GM19467 (cell line): ENCODE results near the gene SPINT1.
"Not testable (repeated sequence)": the region's sequence is repeated elsewhere in the genome, so short reads cannot be mapped to it uniquely, and the experiment has no call there.

ENCODE experiments used
- ATAC-seq: cut with Tn5 transposase; IDR thresholded peaks from one replicate; pipeline ENCODE4 v1.9.1; 2021; ENCODE audit warnings: mild to moderate bottlenecking, moderate library complexity; ENCODE audit not compliant: unreplicated experiment

The SPINT1 gene

DNA sequence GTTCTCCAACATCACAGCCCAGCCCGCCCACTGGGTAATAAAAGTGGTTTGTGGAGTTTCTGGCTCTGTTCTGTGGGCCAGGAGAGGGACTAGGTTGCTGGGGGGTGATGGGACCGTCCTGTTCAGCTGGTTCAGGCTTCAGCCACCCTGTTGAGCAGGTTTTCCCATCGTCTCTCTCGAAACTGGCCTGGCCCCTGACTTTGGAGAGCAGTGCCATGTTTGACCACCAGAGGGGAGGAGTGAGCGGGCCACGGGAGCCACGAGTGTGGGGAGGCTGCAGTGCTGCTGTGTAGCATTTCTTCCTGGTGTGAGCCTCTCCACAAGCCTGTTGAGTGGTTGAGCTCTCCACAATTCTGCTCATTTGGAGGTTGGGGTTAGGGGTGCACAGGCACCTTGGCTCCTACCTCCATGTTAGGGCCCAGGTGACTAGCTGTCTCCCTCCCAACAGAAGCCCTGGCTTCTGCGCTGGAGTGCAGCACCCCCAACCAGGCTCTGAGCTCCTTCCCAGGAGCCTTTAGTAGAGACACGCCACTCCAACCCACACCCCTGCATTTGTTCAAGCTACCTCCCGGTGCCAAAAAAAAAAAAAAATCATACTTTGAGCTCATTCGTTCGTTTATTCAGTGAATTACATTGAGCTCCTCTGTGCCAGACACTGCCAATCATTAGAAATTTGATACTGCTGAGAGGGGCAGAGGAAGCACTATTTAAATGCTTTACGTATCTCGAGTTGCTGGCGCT lies 13.9 kb downstream of the SPINT1 start:
- no peak for ATAC-seq

DNA sequence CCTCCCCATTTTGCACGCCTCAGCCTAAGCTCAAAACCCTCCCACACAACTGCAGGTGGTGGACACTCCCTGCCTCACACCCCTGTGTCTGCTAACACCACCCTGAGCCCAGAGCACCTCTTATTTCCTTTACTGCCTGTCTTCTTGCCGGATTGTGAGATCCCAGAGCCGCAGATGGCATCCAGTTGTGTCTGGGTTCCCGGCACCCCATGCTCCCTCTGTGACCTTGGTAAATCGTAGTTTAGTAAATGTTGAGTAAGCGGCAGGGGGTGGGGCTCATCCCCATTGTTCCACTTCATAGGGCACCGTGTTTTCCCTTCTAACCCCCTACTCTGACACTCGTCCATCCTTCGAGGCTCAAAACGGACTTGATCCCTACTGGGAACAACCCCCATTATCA lies 14.9 kb downstream of the SPINT1 start:
- ATAC-seq: no peak

DNA sequence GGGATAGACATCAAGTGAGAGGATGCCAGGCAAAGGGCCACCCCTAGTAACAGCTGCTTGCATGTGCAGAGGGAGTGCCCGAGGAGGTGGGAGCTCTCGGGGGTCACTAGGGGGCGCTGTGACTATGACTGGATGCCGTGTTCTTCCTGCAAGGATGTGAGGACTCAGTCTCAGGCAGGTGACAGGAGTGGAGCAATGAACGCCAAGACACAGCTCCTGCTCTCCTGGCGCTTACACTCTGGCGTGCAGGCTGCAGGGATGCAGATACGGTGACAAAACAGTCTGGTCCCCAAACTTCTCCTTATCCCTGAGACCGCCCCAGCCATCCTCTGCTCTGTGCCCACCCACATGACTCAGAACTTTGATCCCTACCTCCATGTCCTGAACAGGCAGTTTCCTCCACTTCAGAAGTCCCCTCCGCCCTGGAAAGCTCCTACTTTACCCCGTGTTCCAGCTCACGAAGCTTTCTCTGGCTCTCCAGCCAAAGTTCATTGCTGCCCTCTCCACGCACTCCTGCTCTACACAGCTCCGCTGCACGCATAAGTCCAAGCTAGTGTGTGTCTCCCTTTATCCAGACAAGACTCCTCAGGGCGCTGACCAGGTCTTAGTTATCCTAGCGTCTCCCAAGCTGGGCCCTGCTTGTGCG lies 15.5 kb downstream of the SPINT1 start:
- no peak for ATAC-seq

DNA sequence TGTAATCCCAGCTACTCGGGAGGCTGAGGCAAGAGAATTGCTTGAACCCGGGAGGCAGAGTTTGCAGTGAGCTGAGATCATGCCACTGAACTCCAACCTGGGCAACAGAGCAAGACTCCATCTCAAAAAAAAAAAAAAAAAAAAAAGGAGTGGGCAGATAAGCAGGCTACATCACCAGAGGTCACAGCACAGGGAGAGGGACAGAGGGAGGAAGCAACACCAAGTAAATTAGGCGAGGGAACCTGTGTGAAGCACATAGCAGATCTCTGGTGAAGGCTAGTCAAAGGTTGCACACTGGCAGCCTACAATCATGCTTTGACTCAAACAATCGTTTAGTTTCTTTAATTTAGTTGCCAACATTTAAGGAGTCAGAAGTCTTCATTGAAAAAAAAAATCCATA lies 17.3 kb downstream of the SPINT1 start:
- not testable (repeated sequence) for ATAC-seq

DNA sequence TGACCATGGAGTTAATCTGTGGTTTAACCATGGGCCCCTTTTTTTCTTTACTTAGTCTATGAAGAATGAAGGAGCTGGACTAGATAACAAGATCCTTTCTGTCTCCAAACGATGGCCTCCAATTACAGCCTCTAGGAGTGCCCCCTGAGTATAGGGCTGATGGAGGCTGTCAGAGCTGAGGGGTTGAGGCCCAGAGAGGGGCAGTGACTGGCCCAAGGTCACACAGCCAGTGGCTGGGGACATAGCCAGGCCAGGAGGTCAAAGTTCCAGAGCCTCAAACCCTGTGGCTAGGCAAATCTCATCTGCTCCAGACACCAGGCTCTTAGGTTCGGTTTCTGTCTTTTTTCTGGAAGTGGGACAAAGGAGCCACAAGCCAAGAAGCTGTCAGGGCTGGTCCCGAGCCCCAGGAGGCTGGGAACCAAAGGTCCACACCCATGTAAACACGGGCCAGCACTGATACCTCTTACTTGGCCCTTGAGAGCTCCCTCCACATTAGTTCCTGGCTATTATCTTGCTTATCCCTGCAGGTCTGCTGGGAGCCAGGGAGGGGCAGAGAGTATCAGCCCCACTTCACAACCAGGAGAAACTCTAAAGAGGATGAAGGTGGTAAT lies 19.9 kb downstream of the SPINT1 start:
- ATAC-seq: no peak

DNA sequence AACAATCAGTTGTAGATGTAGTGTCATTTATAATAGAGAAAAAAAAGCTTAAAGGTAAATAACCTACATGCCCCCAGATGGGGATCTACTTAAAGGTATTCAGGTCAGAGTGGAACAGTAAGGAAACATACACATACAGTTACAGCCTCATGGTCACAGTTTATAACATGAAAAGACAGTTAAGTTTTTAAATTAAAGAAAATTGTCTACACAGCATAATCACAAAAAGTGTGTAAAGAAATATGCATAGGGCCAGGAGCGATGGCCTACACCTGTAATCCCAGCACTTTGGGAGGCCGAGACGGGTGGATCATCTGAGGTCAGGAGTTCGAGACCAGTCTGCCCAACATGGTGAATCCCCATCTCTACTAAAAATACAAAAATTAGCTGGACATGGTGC lies 23.4 kb downstream of the SPINT1 start:
- no peak for ATAC-seq

DNA sequence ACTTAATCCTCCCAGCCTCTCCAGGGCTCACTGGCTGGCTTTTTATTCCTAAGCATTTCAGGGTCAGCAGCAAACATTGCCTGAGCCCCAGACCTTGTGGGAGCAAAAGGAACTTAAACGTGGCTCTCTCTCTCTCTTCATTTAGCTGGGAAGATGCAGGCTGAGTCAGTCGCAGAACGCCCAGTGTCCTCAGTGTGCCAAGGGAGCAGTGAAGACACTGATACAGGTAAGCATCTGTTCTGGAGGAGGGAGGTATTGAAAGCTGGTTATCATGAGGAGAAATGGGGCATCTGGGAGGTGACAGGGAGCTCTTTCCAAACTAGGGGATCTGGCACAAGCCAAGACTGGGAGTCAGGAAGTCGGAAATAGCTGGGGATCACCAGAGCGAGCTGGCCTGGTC lies 25.8 kb downstream of the SPINT1 start:
- ATAC-seq: no peak

DNA sequence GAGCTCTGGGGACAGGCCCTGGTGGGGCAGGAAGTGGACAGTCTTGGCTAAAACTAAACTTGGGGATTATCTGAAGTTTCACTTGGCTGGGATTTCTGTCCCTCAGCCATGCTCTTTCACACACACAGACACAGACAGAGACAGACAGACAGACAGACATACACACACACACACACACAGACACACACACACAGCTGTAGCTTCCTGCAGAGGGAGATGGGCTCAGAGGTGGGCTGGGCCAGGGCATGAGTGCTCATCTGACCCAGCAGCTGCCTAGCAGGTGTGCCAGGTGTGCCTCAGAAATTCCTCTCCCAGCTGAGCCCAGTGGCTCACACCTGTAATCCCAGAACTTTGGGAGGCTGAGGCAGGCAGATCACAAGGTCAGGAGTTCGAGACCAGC lies 26.9 kb downstream of the SPINT1 start:
- ATAC-seq: no peak

DNA sequence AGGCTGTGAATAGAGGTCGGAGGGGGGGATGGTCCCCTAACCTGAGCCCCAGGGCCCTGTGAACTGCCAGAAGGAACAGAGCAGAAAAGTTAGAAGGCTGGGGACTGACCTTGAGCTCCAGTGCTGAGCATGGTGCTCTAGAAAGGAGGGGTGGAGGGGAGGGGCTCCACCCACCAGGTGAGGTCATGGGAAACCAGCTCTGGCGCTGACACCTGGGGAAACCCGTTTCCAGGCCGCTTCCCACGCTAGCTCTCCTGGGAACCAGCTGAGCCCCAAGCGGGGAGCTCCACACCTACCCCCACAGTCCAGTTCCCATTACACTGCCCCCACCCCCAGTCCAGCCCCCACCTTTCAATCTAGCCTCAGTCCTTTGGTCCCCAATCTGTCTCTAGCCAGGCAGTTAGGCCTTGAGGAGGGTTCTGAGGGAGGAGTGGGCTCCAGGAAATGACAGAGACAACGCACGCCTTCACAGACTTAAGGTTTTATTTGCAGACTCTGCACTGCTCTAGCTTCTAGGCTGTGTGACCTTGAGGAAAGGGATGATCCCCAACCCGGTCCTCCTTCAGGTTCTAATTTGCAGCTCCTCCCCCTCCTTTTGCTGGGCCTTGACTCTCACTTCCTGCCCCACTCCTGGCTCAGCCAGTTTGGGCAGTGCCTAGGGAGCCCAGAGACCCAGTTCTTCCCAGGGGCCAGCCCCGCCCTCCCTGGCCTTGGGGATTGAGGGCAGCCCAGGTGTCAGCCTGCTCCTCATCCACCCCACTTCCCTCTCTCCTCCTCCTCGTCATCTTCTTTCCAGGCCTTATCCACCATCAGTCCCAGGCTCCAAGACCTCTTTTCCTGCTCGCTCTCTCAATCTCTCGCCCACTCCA lies 28.1 kb downstream of the SPINT1 start:
- no peak for ATAC-seq

DNA sequence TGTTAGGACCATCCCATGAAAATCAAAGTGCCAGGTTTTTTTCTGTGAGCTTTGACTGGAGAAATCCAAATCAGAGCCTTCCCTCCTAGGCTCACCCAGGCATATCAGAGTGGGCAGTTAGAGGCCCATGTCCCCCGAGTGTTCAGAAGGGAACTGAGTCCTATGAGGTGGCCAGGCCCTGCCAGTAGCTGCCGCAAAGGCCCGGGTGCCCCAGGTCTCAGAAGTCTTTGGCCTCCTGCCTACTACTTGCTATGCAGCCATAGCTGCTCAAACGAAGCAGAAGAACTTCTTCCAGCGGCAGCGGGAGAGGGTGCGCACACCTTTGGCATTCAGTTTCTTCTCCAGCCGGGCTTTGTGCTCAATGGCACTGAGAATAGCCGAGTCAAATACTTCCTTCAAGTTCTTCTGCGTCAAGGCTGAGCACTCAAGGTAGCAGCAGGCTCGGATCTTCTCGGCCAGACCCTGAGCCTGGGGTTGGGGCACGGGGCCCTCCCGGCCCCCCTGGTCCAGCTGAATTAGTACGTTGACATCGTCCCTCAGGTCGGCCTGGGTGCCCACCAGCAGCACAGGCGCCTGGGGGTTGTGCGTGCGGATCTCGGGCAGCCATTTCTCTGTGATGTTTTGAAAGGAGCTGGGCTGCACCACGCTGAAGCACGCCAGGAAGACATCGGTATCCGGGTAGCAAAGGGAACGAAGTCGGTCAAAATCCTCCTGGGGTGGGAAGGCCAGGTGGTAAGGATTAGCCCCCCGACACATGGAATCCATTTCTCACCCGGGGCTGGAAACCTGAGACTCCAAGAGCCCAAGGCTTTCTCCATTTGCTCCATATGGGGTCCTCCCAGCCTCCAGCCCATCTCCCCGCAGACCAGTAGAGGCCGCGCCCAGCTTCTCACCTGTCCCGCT lies 29.2 kb downstream of the SPINT1 start:
- ATAC-seq: no peak

DNA sequence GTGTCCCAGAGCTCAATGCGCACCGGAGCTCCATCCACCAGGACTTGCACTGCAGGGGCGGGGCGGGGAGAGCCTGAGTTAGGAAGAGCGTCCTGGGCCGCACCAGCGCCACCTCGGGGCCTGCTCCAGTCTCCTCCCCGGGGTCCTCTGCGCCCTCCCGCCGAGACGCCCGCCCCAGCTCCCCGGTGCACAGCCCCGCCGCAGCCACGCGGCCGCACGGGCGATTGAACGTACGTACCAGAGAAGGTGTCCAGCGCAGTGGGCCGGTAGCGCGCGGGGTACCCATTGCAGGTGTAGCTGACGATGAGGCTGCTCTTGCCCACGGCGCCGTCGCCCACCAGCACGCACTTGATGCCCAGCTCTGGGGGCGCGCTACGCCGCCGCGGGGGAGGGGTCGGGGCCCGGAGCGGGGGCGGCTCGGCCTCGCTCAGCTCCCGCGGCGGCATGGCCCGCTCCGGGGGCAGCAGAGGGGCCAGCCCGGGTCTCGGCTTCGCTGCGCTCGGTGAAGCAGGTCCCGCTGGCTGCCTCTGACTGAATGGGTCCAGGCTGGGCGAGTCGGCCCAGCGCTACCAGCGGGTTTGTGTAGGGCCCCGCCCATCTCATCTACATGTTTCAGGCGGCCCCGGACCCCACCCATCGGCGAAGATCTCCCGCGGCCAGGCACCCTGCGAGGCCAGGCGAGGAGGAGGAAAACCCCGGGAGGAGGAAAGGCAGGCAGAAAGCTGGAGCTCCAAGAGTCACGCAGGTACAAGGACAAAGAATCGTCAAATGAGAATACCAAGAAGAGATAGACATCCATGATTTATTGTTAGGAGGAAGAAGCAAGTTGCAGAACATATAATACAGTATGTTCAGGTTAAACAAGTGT lies 30.1 kb downstream of the SPINT1 start, which contains the start of gene RHOV:
RHOV (minus strand) TSS at position 541 of the 868 bp plus-strand sequence; CDS start at position 446, 95 bp downstream.
- peak; percentile 43 for ATAC-seq

DNA sequence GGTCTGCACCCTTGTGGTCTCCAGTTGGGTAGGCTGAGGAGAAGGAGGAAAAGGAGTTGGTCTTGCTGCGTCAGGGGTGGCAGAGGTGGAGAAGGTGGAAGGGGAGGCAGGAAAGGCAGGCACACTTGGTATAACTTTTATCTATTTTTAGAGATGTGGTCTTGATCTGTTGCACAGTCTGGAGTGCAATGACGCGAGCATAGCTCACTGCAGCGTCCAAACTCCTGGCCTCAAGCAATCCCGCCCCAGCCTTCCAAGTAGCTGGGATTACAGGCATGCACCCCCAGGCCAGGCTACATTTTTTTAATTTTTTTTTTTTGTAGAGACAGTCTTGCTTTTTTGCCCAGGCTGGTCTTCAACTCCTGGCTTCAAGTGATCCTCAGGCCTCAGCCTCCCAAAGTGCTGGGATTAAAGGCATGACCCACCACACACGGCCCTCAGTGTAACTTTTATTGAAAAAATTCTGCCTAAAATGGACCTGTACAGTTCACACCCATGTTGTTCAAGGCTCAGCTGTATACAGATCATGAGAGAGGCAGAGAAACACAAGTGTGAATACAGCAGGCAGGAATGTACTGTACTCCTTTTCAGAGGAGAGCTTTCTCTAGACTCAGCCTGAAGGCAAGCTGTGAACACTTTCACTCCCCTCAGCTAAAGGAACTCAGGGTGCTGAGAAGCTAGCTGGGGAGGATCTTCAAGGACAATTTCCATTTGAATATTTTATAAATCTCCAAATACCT lies 32.3 kb downstream of the SPINT1 start:
- no peak for ATAC-seq

DNA sequence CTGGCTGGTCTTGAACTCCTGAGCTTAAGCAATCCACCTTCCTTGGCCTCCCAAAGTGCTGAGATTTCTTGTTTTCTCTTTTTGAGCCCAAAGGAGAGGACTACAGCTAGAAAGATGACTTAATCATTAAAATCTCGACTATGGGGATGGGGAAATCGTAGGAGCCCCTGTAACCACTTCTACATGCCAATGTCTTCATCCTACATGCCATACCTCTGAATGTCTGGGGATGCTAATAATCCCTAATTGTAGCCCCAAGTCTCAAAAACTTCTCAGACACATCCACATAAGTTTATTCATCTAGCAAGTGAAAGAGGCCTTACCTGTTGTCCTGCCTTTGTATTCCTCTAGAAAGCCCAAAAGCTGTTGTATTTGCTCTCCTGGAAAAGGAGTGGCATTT lies 33.8 kb downstream of the SPINT1 start:
- ATAC-seq: no peak

DNA sequence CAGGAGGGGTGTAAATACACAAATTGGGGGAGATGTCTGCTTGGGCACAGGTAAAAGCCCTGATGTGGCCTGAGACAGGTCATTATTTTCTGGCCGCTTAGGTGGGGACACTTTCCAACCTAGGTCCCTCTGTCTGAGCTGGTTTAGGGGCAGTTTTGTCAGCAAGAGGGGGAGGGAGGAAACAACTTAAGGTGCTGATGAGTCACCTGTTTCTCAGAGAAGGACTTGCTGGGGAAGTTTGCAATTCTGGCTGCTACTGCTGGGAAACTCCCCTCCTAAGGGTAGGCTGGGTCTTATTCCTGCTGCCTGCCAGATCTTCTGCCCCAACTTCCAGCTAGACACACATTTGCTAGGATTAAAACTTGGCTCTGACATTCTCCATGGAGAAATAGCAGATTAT lies 34.9 kb downstream of the SPINT1 start:
- peak; percentile 58 for ATAC-seq

DNA sequence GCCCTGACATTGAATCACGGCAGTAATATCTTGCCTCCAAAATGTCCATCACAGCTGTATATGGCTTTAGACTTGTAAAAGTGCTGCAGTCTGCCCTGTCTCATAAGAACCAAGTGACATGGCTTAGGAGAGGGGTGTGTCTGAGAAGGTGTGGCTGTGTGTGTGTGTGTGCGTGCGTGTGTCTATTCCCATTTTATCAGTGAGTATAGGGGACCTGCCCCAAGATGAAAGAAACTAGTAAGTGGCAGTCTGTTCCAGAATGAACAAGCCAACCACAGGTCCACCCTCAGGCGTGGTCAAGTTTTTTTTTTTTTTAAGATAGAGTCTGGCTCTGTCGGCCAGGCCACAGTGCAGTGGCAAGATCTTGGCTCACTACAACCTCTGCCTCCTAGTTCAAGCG lies 35.8 kb downstream of the SPINT1 start:
- no peak for ATAC-seq

DNA sequence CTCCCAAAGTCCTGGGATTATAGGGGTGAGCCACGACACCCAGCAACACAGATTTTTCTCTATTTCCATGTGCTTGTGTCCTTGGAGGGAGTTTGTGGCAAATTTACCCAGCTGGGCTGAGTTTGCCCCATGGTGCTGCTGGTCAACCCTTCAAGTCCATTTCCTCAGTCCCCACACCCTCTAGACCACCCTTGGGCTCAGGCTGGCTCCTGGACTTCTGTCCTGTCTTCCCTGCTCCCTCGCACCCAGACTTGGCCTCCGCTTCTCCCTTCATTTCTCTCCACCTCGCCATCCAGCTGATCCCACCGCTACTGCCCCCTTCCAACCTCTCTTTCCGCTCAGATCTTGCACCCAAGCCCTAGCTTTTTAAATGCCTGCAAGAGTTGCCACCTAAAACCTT lies 37.5 kb downstream of the SPINT1 start:
- no peak for ATAC-seq

DNA sequence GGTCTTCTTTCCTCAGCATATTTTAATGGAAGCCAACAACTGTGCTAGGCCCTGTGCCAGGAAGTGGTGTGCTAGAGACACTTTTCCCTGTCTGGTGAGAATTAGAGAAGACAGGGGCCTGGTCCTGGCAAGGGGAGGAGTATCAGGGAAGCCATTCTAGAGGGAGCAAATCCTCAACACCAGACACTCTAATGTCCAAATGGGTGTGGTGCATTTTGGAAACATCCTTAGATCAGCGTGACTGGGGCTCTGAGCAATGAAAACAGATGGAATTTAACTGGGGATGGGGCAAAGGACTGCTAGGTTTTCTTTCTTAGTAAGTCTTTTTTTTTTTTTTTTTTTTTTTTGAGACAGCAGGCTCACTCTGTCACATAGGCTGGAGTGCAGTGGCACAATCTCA lies 42.7 kb downstream of the SPINT1 start:
- no peak for ATAC-seq

DNA sequence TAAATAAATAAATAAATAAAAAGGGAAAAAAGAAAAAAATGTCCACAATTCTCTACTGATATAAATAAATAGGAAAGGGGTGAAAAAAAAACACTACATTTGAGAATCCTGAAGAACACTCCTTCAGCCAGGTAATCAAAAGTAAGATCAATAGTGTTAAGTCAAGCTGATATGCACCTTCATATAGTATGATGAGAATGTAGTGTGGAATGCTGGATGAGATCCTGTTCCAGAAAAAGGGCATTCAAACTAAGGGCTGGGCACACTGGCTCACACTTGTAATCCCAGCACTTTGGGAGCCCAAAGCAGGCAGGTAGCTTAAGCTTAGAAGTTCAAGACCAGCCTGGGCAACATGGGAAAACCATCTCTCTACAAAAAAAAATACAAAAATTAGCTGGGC lies 45.3 kb downstream of the SPINT1 start:
- ATAC-seq: no peak

DNA sequence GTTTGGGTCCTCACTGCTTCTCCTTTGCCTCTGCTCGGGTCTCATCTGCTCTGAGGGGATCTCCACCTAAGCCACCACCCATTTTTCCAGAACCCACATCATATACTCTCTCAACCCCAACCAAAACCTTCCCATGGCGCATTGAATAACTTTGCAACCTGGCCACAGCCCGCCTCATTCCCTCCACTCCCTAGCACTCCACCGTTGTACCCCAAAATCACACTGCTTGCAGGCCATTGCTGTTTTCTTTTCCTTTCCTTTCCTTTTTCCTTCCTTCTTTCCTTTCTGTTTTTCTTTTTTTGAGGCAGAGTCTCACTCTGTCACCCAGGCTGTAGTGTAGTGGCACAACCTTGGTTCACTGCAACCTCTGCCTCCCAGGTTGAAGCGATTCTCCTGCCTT lies 47.3 kb downstream of the SPINT1 start:
- no peak for ATAC-seq
